HG03439 (cell line): ENCODE measurements around the gene G6PC1.

ENCODE experiments used
- ATAC-seq: cut with Tn5 transposase; IDR thresholded peaks from one replicate; pipeline ENCODE4 v1.9.1; 2021; ENCODE audit warnings: mild to moderate bottlenecking, moderate library complexity; ENCODE audit not compliant: unreplicated experiment

The G6PC1 gene

GRCh38 chr17:42929497-42929844 lies 28.9 kb downstream of the G6PC1 start:
- ATAC-seq, result no peak

DNA sequence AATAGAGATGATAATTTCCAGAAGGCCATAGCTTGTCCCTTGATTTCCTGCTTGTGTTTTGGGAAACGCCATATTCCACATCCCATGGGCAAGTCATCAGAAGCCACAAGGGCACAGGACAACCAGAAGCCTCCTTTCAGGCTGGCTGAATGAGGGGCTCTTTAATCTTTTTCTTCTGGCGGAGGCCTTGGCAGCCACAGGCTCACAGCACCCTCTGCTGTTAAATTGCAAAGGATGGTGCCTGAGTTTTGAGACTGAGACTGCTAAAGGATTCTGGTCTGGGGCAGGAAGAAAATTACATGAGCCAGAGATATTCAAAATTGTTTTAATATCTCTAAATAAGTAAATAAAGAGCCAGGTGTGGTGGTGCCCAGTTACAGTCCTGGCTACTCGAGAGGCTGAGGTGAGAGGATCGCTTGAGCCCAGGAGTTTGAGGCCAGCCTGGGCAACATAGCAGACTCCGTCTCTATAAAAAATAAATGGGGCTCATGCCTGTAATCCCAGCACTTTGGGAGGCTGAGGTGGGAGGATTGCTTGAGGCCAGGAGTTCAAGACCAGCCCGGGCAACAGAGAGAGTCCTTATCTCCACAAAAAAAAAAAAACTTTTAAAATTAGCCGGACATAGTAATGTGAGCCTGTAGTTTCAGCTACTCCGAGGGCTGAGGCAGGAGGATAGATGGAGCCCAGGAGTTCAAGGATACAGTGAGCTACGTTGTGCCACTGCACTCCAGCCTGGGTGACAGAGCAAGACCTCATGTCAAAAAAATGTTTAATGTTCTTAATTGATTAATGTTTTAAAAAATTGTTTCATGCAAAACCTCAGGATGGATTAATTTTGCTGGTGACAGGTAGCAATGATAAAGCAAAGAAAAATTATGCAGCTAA lies 37.4 kb downstream of the G6PC1 start:
- ATAC-seq, result no peak

GRCh38 chr17:42944211-42944610 lies 43.6 kb downstream of the G6PC1 start:
- no peak for ATAC-seq

GRCh38 chr17:42946812-42947211 lies 46.2 kb downstream of the G6PC1 start:
- no peak for ATAC-seq

DNA sequence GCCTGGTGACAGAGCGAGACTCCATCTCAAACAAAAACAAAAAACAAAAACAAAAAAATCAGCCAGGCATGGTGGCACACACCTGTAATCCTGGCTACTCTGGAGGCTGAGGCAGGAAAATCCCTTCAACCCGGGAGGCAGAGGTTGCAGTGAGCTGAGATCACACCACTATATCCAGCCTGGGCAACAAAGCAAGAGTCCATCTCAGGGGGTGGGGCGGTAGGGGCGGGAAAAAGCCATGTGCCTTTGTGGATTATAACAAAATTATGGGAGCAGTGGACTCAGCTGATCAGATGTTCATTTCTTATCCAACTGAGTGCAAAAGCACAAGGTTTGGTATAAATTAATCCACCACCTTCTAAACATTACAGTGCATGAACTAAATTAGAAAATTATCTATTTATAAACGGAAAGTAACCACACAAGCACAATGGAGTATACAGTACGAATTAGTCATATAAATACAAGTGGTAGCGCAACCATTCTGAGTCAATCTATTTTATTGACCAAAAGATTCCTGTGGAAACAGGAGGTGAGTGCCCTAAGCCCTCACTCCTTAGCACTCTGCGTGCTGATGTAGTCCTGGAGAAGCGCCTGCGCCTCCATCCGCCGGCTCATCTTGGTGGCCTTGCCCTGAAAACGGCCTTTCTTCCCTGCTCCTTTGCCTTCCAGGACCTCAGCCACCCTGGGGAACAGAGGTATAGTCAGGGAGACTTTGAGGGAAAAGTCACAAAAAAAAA lies 49.6 kb downstream of the G6PC1 start:
- no peak for ATAC-seq
